NCI-H345 treated with DMSO at 0.1 percent for 48 hours (cell line): ENCODE measurements around the gene UTF1.
A peak's percentile ranks its signal among the peaks of the same experiment; 100 is the strongest.
"Not testable (repeated sequence)": the region's sequence is repeated elsewhere in the genome, so short reads cannot be mapped to it uniquely, and the experiment has no call there.

Source experiments
- DNase-seq: peaks from one replicate; lab custom pipeline; 2025; ENCODE audit not compliant: unreplicated experiment; lab: John Stamatoyannopoulos, UW

UTF1 gene

DNA sequence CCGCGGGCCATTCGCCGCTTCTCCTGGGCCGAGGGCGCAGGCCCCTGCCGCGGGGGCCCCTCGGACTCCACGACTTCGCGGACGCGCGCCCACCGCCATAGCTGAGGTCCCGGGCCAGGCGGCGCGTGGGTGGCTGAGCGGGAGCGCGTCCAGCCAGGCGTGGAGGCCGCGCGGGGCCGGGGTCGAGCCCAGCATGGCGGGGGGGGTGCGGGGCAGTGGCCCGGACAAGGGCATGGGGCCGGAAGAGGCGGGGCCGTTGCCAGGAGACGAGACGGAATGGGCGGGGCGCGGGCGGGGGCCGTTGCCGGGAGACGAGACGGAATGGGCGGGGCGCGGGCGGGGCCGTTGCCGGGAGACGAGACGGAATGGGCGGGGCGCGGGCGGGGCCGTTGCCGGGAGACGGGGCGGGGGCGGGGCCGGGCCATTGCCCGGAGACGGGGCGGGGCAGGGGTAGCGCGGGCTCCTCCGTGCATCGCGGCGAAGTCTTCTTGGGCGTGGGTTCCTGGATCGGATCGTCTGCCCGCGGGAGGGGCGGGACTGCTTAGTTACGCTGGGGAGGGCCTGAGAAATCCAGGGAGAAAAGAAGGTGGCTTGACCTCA lies 31.8 kb downstream of the UTF1 start:
- no peak for DNase-seq

DNA sequence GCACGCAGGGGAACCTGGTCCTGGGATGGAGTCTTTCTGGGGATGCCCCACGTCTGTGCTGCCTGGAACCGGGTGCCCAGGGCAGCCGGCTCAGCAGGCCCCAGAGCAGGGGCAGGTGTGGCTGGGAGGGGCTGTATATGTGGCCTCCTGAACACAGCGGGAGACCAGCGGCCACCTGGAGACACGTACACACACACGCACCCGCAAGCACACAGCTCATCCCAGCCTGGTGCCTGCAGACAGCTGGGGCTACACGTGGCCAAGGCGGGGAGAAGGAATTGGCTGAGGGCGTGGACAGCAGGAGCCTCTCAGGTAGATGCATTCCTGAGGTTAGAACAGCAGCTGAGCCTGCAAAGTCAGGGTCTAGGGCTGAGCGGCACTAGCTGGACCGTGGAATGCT lies 32.7 kb downstream of the UTF1 start:
- DNase-seq = peak; percentile 41

DNA sequence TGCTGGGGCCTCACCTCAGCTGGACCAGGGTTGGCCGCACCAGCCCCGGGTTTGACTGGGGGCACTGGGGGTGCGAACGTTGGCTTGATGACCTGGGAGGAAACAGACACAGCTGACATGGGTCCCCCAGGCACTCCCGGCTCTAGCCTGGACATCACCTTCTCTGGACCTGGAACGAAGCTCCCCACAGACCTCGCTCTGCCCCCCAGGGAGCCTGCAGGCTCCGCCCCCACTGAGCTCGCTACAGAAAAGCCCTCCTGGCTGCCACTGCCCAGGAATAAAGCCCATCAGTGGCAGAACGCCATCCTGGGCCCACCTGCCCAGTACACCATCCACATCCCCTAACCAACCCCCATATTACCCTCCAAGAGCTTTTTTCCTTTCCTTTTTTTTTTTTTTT lies 33.7 kb downstream of the UTF1 start:
- no peak for DNase-seq

DNA sequence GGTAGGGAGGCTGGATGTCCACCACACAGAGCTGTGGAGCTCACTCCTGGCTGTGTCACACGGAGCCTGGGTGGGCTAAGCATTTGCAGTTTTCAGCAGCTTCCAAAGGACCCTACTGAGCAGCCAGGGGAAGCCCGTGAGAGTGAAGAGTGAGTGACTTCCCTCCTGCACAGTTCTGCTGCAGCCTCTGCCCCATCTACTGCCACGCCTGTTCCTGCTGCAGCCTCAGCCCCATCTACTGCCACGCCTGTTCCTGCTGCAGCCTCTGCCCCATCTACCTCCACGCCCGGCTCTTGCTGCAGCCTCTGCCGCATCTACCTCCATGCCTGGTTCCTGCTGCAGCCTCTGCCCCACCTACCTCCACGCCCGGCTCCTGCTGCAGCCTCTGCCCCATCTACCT lies 34.4 kb downstream of the UTF1 start:
- DNase-seq = no peak

DNA sequence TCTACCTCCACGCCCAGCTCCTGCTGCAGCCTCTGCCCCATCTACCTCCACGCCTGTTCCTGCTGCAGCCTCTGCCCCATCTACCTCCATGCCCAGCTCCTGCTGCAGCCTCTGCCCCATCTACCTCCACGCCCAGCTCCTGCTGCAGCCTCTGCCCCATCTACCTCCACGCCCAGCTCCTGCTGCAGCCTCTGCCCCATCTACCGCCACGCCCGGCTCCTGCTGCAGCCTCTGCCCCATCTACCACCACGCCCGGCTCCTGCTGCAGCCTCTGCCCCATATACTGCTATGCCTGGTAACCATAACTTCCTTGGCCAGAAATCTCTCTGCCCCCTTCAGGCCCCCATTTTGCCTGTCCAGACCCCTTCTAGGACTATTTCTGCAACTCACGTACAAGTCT lies 35.0 kb downstream of the UTF1 start:
- DNase-seq = not testable (repeated sequence)

DNA sequence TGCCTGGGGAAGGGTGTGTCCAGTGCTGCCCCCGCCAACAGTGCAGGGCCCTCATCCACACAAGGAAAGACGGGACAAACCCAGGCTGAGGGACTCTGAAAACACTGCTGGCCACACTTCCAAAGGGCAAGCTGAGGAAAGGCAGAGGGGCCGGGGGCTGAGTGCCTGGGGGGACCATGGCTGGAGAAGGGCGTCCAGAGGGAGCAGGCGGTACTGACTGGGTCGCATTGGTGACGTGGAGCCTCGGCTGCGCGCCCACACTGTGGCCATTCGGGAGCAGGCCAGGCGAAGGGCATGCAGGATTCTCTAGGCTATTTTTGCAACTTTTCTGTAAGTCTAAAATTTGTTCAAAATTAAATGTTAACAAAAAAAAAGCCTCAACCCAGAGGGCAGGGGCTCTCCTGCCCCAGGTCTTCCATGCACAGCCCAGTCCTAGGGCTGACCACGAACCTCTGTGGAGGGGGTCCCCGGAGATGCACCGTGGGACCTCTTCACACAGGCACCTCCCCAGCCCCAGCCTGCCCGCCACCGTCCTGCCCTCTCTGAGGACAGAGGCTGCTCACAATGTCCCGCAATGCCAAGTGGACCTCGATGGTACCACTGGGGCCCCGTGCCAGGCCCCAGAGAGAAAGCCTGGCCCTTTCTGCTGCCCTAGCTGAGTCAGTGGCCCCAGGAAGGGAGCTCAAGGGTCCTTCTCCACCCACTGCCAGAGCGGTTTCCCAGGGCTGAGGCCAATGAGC lies 36.2 kb downstream of the UTF1 start:
- no peak for DNase-seq

DNA sequence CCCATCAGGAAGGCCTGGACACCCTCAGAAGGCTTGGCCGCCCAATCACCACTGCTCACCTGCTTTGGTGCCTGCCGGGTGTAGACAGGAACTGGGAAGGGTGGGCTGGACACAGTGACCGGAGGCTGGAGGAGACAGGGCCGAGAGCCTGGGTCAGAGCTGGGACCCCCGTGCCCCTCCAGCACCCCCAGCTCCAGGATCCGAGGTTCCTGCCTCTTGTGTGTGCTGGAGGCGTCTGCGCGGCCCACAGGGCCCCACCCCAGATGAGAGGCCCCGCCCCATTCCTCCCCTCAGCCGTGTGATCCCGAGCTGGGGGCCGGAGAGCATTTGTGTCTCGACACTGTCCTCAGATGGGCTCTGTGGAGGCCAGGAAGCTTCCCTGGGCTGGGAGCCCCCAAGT lies 37.3 kb downstream of the UTF1 start:
- DNase-seq = no peak

DNA sequence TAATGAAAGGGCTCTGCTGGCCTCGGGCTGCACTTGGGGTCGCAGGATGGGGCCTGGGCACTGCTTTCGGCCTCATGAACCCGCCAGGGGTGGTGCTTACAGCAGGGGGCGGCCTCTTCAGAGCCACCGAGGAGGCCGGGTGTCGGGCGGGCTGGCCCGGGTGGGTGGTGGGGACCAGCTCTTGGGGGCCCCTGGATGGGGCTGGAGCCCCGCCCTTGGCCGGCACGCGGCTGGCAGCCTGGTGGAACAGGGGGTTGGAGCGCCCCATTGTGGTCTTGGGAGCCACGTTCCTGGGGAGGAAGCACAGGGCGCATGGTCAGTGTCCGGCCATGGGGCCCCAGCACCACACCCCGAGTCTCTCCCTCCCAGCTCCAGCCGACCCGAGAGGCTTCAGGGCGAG lies 37.8 kb downstream of the UTF1 start:
- DNase-seq = no peak

DNA sequence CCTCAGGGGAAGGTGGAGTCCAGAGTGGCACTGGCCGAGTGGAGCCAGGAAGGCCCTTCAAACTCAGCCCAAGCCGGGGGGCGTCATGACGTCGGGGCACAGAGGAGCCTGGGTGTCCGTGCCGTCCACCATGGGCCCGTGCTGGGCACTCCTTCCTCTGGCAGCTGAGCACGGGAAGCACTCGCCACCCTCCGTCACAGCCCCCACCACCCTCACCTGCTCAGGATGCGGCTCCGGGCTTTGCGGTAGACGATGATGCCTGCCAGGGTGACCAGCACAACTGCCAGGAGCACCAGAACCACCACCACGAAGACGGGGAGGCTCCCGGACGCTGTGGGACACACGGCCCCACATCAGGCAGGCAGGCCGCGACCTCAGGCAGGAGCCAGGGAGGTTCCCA lies 38.5 kb downstream of the UTF1 start:
- DNase-seq = no peak

DNA sequence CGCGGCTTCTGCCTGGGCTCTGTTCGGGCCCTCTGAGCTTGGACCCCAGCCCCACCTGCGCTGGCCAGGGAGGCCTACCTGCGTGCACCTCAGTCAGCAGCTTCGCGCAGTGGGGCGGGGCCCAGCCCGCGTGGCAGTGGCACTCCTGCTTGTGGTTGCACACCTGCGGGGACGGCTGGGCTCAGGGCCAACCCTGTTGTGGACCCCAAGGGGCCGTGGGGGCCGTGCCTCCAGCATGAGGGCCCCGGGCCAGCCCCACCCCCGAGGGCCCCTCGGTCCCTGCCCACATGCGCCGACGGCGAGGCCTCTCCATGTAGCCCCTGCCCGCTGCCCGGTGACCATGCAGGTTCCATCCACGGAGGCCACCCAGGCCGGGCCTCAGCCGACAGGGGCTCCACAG lies 39.4 kb downstream of the UTF1 start:
- no peak for DNase-seq

DNA sequence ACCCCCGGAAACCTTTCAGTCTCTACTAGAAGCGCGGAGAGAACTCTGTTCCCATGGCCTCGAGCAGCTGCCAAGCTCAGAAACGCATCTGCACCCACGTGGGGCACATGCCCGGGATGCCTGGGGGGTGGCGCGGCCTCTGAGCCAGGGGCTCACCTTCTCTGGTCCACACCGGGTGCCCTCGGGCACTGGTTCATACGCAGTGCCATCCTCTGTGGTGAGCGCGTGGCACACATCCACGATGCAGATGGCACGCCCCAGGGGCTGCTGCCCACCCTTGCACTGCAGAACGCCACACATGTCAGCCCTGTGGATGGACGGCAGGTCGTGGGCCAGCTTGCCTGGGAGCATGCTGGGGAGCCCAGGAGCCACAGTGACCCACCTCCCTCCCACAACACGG lies 40.2 kb downstream of the UTF1 start:
- DNase-seq = no peak

DNA sequence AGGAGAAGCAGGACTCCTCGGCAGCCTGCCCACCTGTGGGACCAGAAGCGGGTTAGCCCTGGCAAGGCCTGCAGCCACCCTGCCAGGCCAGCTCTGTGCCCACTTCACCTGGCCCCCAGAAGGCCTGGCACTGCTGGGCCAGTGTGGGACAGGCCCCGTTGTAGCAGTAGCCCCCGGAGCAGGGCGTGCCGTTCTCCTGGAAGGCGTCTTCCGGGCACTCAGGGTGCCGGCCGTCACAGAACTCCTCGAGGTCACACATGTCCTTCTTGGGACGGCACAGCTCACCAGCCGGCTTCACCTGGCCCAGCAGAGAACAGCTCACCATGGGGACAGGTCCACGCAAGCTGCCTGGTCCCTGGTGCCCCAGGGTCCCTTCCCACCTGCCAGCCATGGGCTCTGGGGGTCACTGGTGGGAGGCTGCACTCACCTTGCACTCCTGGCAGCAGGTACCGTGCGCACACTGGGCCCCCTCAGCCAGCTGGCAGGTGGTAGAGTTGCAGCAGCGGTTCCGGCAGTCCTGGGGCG lies 40.8 kb downstream of the UTF1 start:
- no peak for DNase-seq

DNA sequence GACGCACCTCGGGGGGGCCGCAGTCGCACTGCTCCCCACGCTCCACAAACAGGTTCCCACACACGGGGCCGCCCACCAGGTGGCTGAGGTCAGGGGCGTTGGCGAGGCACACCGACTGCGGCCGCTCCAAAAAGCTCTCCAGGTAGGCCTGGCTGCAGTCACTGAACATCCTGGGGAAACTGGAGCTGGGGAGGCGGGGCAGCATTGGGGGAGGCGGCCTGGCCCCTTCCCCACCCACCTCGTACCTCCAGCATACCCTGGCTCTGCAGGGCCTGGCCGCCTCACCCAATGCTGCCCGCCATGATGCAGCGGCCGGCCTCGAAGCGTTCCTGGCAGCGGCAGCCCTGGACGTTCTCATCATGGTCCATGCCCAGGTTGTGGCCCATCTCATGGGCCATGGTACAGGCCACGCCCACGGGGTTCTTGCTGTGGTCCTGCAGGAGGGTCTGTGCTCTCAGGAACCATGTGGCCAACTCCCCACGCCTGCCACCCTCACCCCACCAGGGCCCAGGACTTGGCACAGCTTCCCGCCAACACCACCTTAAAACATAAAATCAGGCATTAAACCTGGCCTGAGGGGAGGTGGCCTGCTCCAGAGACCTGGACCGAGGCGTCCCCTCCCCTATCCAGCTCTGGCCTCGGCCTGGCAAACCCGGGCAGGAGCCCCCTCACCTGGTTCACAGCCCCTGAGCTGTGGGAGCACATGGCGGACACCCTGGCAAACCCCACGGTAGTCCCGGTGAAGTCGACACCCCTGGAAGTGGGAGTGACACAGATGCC lies 41.7 kb downstream of the UTF1 start:
- DNase-seq = no peak

DNA sequence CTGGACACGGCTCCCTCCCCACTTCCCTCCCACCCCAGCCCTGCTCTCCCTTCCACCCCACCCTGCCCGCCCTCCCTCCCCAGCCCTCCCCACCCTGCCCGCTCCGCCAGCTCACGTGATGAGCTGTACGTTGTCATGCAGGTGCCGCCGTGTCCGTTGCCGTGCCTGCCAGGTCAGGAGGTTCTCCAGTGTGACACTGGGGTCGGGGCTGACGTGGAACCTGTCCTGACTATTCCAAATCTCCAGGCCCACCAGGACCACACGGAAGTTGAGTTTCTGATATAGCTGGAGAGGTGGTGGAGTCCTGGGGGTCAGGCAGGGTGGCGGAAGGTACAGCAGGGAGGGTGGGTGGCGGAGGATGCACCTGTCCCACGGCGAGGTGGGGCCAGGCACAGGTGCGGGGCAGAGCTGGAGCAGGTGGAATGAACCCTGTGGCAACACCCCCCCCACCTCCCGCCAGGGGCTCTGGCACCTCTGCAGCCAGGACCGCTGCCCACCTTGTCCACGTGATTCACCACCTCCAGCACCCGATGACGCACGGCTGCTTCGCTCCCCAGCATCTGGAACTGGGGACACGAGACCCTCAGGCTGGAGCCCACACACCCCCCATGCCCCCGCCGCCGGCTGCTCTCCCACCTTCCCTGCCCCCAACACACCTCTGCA lies 42.4 kb downstream of the UTF1 start:
- DNase-seq = no peak

DNA sequence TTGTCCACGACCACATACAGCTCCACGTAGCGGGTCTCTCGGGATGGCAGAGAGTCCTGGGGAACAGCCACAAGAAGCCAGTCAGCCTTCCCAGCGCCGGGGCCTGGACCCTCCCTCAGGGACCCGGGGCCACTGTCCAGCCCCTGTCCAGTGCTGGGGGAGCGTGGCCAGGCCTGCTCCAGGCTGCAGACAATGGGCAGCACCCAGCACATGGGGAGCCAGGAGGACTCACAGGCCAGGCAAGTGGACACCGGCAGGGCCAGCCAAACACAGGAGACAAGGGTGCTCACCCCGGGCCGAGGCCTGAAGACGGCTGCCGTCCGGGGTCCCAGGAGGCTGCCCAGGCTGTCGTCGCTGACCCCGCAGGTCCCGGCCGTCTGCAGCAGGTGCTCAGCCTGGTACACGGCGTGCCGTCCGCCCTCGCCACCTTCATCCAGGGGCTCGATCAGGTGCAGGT lies 43.0 kb downstream of the UTF1 start:
- DNase-seq = no peak

DNA sequence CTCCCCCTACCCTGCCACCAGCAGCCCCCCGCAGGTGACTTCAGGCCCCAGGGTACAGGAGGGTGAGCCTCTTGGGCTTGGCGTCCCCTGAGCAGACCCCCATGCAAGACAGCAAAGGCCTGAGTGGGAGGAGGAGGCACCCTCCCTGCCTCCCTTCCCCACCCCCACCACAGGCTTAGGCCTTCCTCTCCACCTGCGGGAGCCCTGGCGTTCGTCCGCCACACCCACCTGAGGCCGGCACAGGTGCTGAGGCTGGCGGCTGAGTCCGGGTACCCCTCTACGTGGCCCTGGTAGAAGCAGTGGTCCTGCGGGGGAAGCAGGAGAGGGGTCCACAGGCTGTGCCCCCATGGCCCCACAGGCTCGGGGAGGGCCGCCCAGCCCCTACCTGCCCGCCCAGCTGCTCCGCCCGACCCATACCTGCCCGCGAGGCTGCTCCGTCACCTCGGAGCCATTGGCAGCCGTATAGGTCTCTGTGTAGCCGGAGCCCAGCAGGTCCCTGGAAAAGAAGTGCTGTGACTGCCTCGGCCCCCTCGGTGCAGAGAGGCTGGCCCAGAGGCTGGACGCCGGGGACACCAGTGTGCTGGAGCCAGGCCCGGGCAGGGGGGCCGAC lies 43.6 kb downstream of the UTF1 start:
- no peak for DNase-seq

DNA sequence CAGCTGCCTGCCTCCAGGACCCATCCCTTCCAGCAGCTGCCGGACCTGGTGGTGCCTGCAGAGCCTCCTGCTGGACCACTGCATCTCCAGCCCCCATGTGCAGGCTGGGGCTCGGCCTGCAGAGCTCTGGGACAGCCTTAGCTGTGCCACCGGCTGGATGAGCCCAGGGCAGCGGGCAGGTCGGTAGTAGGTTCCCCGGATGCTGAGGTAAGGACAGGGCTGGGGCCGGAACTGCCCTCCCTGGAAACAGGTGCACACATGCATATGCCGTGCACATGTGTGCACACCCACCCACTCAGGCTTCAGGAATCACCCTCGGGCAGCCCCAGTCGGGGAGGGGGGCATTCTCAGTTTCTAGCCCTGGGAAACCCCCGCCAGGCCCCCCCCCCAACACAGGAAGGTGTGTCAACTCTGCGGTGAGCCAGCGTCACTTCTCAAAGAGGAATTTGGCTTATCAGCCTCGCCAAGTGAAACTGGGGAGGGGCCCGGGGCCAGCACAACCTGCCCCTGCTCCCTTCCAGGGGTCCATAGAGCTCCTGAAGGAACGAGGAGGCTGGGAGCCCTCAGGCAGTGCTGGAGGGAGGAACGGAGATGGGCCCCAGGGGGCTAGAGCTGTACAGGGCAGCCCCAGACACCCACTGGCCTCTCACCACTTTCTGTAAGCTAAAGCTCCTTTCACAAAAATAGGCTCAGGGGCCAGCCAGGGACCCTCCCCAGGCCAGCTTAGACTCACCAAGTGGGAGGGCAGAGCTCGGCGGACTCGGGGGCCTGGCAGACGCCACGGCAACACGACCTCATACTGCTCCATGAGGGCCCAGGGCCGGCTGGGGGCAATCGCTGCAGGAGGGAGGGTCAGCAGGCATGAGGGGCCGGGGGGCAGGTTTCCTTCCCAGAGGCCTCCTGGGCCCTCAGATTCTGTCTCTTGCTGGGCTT lies 45.0 kb downstream of the UTF1 start:
- no peak for DNase-seq

DNA sequence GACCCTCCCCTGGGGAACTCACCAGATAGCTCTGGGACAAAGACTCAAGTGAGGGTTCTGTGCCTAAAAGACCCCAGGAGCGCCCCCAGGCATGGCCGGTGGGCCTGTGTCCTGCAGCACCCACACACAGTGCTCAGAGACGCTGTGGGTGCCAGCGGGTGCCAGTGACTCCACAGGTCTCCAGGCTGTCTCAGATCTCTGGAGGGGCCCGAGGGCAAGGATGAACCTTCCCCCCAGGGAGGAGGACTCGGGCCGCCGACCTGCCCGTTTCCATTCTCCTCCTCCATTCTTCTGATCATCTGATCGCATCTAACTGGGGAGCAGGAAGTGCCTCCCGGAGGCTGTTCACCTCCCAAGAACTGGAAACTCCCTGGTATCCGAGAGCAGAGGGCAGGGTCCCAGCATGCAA lies 45.7 kb downstream of the UTF1 start:
- DNase-seq = no peak

DNA sequence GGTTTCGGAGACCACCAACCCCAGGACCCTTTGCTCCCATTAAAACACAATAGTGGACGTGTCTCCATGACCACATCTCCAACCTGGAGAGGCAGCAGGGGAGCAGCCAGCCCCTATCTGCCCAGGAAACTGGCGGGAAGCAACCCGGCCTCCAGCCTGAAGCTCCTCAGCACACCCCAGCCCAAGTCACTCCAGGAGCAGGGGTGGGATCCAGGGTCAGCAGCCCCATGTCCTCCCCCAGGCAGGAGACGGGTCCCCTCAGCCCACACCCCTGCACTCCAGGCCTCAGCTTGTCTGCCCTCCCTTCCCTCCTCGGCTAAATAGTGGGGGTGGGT lies 46.0 kb downstream of the UTF1 start:
- DNase-seq = no peak
